HuH-7.5 (cell line): ENCODE results near the gene SMIM28.
"Not testable (repeated sequence)": the region's sequence is repeated elsewhere in the genome, so short reads cannot be mapped to it uniquely, and the experiment has no call there.

Experiments
- DNase-seq: peaks from one replicate; pipeline ENCODE4 v3.0.0; 2011; ENCODE audit warnings: low spot score

The SMIM28 gene

GRCh38 chr6:138405816-138406413 lies 28.2 kb downstream of the SMIM28 start:
- DNase-seq: no peak

- DNase-seq: no peak
Measured at GRCh38 chr6:138406443-138406842, 28.7 kb downstream of the SMIM28 start.

GRCh38 chr6:138410048-138410735 lies 32.5 kb downstream of the SMIM28 start:
- DNase-seq: no peak

DNA sequence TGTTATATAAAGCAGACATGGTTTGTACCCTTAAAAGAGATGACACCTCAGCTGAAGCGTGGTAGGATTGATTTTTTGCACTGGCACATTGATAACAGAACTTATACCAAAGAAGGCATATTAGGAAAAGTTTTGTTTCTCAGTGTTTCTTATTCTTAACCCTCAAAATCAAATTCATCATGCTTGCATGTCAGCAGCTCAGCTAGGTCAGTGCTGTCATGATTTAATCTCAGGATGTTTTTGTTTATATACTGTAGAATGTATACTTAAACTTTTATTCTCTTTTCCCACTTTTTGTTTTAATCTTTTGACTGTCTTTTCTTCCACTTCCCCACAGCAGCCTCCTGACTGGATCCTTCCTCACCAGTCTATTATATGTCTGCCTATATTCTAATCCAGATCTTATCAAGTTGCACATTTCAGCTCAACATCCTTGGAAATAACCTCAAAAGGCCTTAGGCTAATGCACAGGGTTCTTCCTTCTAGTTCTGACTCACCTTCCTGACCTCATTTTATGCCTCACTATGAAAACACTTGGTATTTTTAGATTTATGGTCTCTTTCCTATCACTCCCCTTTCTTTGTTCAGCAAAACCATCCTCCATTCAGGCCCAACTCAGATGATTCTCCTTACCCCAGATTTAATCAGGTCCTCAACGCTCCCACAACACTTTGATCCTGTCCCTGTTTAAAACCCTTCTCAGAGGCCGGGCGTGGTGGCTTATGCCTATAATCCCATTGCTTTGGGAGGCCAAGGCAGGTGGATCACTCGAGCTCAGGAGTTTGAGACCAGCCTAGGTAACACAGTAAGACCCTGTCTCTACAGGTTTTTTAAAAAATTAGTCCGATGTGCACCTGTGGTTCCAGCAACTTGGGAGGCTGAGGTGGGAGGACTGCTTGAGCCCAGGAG lies 33.5 kb downstream of the SMIM28 start:
- no peak for DNase-seq

DNA sequence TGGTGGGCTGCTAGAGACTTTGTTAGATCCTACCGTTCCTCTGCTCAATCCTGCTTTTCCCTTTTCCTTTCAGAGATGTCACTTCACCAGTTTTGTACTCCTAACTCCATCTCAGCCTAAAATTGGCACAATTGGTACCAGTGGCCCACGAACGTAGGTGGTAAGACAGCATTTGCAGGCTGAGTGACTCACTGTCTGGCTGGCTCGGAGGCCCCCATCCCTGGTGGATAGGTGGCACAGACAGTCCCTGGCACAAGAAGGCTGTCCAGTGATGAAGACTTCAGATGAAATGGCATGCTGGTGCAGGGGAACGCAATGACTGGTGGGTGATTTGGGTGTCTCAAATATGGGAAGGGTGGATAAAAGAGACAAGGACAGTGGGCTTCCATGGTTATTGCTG lies 37.4 kb downstream of the SMIM28 start:
- no peak for DNase-seq

DNA sequence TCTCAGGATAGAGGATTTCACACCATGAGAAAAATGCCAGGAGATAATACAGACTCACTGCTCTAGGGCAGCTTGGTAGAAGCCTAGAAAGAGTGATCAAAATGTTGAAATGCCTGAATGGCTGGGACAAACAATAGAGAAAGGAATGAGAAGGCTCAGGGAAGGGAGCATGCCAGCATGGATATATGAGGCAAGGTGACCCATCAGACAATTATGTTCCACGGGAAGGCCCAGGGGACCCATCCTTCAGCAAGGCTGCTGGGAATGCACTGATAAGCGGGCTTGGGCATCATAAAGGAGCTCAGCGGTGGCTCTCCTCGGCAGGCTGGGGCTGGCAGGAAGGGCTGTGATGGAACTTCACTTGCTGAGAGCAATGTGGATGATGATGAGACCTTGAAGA lies 38.5 kb downstream of the SMIM28 start:
- DNase-seq: no peak

DNA sequence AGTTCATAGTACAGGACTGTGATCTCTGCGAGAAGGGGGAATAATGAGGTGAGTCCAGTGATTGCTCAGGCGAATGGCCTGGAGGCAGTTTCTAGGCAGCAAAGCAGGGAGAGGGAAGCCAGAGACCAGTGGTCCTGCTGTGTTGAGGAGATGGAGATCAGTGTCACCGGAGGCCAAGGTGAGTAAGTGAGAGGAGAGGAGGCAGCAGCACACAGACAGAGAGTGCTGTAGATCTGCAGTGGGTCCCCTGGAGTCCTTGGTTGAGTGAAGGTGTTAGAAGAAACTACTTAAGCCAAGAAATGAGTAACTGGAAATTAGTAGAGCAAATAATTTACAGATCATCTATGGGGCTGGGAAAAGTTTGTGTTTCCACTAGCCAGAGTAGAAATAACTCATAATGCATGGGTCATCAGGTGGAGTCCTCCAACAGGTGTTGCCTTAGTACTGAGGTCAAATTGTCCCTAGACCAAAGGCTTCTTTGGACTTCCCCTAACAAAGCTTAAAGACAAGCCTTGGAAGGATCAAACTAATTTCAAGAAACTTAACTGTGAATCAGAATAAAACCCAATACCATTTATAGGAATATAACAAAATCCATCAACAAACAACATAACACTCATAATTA lies 39.9 kb downstream of the SMIM28 start:
- DNase-seq: no peak

- no peak for DNase-seq
Measured at GRCh38 chr6:138418118-138418742, 40.5 kb downstream of the SMIM28 start.

GRCh38 chr6:138419766-138420165 lies 42.1 kb downstream of the SMIM28 start:
- DNase-seq: no peak

- DNase-seq: no peak
Measured at GRCh38 chr6:138420356-138420755, 42.7 kb downstream of the SMIM28 start.

DNA sequence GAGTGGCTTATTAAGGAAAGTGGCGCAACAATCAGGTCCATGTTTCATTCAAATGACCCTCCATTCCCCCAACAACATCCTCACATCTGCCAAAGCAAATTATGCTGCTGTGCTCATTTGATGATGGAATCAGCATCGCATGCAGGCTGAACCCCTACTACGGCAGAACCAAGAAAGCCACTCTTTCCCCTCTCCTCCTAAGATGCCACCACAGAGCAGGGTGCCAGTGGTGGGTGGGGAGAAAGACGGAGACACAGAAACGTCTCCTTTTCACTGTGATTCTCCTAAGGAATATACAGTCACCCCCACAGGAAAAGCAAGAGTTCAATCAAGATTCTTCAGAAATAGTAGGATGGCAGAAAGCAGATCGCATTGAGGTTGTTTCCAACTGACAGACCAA lies 43.4 kb downstream of the SMIM28 start:
- no peak for DNase-seq

- no peak for DNase-seq
Measured at GRCh38 chr6:138421608-138422007, 43.9 kb downstream of the SMIM28 start.

DNA sequence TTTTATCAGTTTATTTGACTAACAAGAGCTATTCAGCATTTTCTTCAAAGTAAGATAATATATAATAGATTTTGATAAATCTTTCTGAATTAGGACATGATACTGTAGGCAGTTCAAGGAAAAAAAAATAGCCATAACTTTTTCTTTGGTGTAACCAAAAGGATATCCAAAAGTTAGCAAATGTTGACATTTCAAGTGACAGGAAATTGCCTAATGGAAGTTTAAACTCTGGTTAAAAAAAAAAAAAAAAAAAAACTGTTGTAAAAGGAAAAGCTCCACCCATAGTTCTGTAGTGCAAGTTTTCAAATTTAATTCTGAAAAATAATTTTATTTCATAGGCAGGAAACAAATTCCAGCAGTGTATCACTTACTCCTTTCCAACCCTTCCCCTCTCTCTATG lies 45.2 kb downstream of the SMIM28 start:
- no peak for DNase-seq

DNA sequence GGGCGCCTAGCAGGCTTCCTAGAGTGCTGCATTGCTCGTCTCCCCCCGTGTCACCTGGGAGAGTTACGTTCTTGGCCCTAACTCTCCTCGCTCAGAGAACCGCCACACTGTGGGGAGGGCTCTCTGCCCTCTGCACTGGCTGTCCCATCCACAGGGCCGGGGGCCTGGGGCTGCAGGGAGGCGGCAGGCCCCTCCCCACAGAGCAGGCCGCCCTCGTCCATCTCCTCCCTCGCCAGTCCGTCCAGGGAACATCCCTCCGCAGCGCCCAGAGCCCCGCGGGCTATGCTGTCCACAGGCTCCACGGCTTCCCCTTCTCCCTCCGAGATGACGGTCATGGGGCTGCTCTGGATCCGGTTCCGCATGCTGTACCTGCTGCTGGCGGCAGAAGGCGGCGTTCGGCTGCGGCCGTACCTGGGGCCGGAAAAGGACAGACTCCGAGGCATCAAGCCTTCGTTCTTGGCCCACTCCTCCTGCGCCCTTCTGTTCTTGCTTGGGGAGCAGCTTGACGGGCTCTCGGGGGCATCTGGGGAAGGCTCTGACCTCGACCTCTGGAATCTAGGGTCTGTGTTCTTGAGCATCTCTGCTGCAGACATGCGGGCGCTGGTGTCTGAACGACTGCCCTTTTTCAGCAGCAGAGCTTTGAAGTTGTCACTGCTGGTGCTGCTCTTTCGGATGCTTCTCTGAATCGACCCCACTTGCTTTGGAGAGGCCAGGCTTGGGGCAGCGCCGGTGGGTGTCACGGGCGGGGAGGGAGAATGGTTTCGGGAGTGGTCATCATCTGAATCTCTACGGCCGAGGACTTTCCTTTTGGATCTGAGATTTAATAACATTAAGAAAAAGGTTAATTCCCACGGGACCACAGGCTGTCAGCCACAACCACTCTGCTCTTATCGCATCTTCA lies 46.5 kb downstream of the SMIM28 start:
- no peak for DNase-seq

- not testable (repeated sequence) for DNase-seq
Measured at GRCh38 chr6:138425256-138425655, 47.6 kb downstream of the SMIM28 start.

DNA sequence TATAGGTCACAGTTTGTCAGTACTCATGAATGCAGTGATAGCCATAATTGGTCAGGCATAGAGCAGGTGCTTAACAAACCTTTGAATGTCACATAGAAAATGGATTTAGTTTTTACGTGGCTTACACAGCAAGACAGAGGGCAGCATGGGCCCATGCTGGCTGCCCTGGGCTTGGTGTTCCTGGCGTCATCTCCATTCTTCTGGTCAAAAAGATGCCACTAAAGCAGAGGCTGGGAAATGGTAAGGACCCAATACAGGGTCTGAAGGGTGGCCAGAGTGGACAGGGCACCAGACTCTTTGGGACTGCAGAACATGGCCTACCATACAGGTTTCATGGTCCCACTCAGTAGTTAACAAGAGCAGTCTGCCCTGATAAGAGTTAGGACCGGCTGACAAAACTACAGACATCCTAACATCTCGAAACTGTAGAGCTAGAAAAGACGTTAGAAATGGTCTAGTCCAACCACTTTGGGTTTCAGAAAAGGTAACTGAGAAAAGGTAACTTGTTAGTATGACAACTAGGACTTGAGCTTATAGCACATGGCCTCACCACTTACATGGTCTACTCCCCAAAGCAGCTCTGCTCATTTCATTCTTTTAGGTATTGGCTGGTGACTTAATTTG lies 48.9 kb downstream of the SMIM28 start:
- DNase-seq: no peak

DNA sequence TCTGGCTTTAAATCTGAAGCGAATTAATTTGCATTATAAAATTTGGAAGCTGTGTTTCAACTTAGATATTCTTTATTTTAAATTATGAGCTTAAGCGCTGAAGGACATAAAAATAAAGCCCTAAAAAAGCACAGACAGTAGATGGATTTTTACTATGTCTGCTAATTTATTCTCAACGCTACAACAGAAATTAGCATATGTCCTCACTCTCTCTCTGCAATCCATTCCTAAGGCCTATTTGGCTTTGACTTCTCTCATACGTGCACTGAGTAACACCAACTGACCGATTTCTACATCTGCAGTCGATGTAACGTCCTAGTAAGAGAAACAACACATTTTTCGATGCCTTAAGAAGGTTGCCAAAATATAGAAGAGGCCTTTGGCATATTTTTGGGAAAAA lies 50.0 kb downstream of the SMIM28 start:
- DNase-seq: no peak

- peak; percentile 47 for DNase-seq
Measured at GRCh38 chr6:138428944-138429598, 51.4 kb downstream of the SMIM28 start.

DNA sequence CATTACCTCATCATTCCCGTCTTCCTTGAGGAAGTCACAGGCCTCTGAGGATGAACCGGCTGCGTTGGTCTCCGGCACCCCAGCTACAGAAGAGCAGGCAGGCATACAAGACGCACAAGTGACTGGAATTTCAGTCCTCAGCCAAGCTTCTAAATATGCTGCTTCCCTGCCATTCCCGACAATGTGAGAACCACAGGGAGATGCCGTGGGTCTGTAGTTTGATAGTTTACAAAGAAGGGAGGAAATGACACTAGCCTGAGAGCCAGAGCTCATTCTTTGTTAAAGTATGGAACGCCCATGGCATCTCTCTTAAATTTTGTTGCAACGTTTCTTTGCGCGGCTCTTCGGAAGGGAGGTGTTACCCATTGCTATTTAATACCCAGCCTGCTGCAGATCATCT lies 52.1 kb downstream of the SMIM28 start:
- DNase-seq: no peak
